ENCODE data around the gene HAGH. TPM values are rescaled to one million over a fixed set of nuclear protein-coding genes. Genes with fewer than 3 reads are reported as not detected.

Gene HAGH
- total and polyA plus RNA-seq, 8 donors = 26.6 to 63.7 (median 37.4) TPM

DNA sequence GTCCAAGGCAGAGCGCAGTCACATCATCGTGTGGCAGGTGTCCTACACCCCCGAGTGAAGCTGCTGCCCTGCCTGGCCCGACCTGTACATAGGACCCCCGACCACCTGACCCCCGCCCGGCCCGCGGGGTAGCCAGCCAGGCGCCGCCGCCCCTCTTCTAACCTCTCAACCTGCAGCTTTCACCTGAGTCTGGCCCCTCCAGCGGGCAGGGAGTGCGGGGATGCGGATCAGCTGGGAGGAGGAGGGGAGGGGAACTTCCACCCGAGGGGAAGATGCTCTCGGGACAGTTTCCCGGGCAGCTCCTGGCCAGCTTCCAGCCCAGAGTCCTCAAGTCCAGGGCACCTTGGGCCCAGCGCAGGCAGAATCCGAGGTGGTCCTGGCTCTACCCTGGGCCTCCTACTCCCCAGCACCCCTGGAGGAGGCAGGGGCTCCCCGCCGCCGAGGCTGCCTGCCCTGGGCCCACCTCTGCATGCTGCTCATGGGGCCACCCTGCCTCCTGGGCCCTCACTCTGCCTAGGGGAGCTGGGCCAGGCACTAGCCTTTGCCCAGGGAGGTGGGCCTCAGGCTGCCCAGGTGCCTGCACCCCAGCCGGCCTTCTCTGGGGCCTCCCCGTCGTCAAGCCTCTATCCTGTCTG, 57.7 kb downstream of the HAGH start:
- FAIRE-seq = no peak
- 85 to 87% methylated on average over 26 of the region's 26 CpGs for WGBS, 2 donors
- Histone ChIP-seq H3K9me3 (no peaks in the 10 kb centered on the region), H3K4me1 (peaks cover 0 to 6% (median 0%) of the 10 kb centered on the region in 3 donors), H3K36me3 (peaks cover 0 to 37% (median 10%) of the 10 kb centered on the region in 3 donors), H3K27ac (no peak overlapping the region), H3K4me3 (no peak overlapping the region), H3K27me3 (no peaks in the 10 kb centered on the region)
- TF ChIP-seq, protein P1, sequence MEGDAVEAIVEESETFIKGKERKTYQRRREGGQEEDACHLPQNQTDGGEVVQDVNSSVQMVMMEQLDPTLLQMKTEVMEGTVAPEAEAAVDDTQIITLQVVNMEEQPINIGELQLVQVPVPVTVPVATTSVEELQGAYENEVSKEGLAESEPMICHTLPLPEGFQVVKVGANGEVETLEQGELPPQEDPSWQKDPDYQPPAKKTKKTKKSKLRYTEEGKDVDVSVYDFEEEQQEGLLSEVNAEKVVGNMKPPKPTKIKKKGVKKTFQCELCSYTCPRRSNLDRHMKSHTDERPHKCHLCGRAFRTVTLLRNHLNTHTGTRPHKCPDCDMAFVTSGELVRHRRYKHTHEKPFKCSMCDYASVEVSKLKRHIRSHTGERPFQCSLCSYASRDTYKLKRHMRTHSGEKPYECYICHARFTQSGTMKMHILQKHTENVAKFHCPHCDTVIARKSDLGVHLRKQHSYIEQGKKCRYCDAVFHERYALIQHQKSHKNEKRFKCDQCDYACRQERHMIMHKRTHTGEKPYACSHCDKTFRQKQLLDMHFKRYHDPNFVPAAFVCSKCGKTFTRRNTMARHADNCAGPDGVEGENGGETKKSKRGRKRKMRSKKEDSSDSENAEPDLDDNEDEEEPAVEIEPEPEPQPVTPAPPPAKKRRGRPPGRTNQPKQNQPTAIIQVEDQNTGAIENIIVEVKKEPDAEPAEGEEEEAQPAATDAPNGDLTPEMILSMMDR (IDR thresholded peaks at IDR 0.05) = no peak
- intact Hi-C loops (cut with DNase I) = no loop called here
- DNase-seq = peak in 1 of 6 donors; percentile 72
- no peak for ATAC-seq

- Histone ChIP-seq H3K27ac (no peak overlapping the region), H3K4me1 (peaks cover 0 to 6% (median 0%) of the 10 kb centered on the region in 3 donors), H3K9me3 (no peaks in the 10 kb centered on the region), H3K36me3 (peaks cover 0 to 41% (median 10%) of the 10 kb centered on the region in 3 donors), H3K4me3 (no peak overlapping the region), H3K27me3 (no peaks in the 10 kb centered on the region)
- no peak for FAIRE-seq
- TF ChIP-seq, protein P1 (IDR thresholded peaks at IDR 0.05) = no peak
- intact Hi-C loops (cut with DNase I) = no loop called here
- no peak for ATAC-seq
- peak in 2 of 6 donors; percentile 62 to 85 for DNase-seq
- WGBS, 2 donors = 89 to 91% methylated on average over 41 of the region's 41 CpGs
Measured at GRCh38 chr16:1768061-1768766, 58.4 kb downstream of the HAGH start.

DNA sequence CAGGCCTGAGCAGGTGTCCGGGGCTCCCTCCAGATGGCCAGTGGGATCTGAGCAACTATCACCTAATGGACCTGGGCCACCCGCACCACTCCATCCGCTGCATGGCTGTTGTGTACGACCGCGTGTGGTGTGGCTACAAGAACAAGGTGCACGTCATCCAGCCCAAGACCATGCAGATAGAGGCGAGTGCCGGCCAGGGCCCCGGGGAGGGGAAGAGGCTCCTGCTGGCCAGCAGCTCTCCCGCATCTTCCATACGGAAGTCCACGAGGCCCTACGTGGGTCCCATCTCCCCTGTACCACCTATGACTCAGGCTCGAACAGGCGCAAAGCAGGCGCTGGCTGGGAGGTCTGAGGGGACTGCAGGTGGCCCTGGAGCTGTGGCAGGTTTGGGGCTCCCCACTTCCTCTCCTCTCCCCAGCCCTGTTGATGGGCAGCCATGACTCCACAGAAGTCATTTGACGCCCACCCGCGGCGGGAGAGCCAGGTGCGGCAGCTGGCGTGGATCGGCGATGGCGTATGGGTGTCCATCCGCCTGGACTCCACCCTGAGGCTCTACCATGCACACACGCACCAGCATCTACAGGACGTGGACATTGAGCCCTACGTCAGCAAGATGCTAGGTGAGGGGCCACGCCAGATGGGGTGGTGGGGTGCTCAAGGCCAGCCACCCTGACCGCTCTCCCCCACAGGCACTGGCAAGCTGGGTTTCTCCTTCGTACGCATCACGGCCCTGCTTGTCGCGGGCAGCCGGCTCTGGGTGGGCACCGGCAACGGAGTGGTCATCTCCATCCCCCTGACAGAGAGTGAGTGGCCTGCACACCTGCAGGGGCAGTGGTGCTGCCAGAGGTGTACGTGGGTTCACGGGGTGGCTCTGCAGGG, 59.3 kb downstream of the HAGH start:
- Histone ChIP-seq H3K27me3 (no peaks in the 10 kb centered on the region), H3K4me1 (peaks cover 0 to 6% (median 0%) of the 10 kb centered on the region in 3 donors), H3K36me3 (peaks cover 0 to 48% (median 18%) of the 10 kb centered on the region in 3 donors), H3K27ac (no peak overlapping the region), H3K4me3 (no peak overlapping the region), H3K9me3 (no peaks in the 10 kb centered on the region)
- intact Hi-C loops (cut with DNase I) = no loop called here
- FAIRE-seq (no peak), ATAC-seq (no peak), DNase-seq (peak in 1 of 6 donors; percentile 40)
- 92% methylated on average over 42 of the region's 42 CpGs for WGBS, 2 donors
- TF ChIP-seq, protein P1 (IDR thresholded peaks at IDR 0.05) = no peak

- Histone ChIP-seq H3K9me3 (no peaks in the 10 kb centered on the region), H3K4me3 (no peak overlapping the region), H3K27me3 (no peaks in the 10 kb centered on the region), H3K36me3 (peaks cover 0 to 55% (median 18%) of the 10 kb centered on the region in 3 donors), H3K27ac (no peak overlapping the region), H3K4me1 (peaks cover 0 to 6% (median 0%) of the 10 kb centered on the region in 3 donors)
- intact Hi-C loops (cut with DNase I) = no loop called here
- 89 to 90% methylated on average over 18 of the region's 18 CpGs for WGBS, 2 donors
- DNase-seq (no peak), ATAC-seq (no peak), FAIRE-seq (no peak)
- TF ChIP-seq, protein P1 (IDR thresholded peaks at IDR 0.05) = no peak
Measured at GRCh38 chr16:1766701-1767100, 59.9 kb downstream of the HAGH start.

Measured in pancreas (tissue), 10 donors.